B cell (primary cell): Measurements from ENCODE around the gene IRS1. TPM values are rescaled to one million over a fixed set of nuclear protein-coding genes. Genes with fewer than 3 reads are reported as not detected.

Experiments used
- ATAC-seq: fragments of 200-7000 bp; cut with Tn5 transposase; one replicate; pipeline ENCODE4 v1.10.0; 2021; ENCODE audit warnings: low read depth, mild to moderate bottlenecking, moderate number of reproducible peaks, moderate library complexity
- CTCF ChIA-PET: fragments of 350-600 bp; sonication (Branson Sonifier 250); formaldehyde crosslinking; loops from one replicate; lab custom pipeline; 2021; ENCODE audit warnings: antibody characterized with exemption, inconsistent platforms; lab: Charles Lee
- POLR2A ChIA-PET: fragments of 350-600 bp; sonication (Branson Sonifier 250); formaldehyde crosslinking; loops from one replicate; lab custom pipeline; 2021; ENCODE audit warnings: antibody characterized with exemption; lab: Charles Lee
- DNase-seq: peaks from one replicate; pipeline ENCODE4 v3.0.0; 2013
- H2AFZ ChIP-seq: 2 replicates; pipeline ENCODE4 v1.6.1; 2012; ENCODE audit warnings: mild to moderate bottlenecking, low read depth, low read length; ENCODE audit not compliant: insufficient read depth, poor library complexity, severe bottlenecking
- H3K27ac ChIP-seq, 2 donors: 1 replicate in 1 of 2; 2 replicates in 1 of 2; pipeline ENCODE4 v1.5.1; 2012 to 2013; ENCODE audit warnings: low read length in 2 of 2, mild to moderate bottlenecking in 2 of 2, moderate library complexity in 1 of 2
- H3K27me3 ChIP-seq, 4 experiments: fragments of 200-600 bp in 1 of 4; sonication (generic) in 1 of 4; replicated peaks in 1 of 4; 1 replicate in 2 of 4; 2 replicates in 2 of 4; pipeline versions ENCODE4 v1.6.1 to v1.7.0; 2013 to 2016; ENCODE audit warnings: low read length in 3 of 4, mild to moderate bottlenecking in 2 of 4, mixed read lengths in 1 of 4, moderate library complexity in 1 of 4; ENCODE audit not compliant: insufficient read depth in 4 of 4, control insufficient read depth in 3 of 4; ENCODE audit errors: control extremely low read depth in 1 of 4
- H3K36me3 ChIP-seq, 2 experiments: replicated peaks in 1 of 2; 1 replicate in 1 of 2; 2 replicates in 1 of 2; pipeline versions ENCODE4 v1.6.1 to v1.7.1; 2013; ENCODE audit warnings: low read length in 1 of 2; ENCODE audit not compliant: insufficient read depth in 2 of 2, control insufficient read depth in 1 of 2; ENCODE audit errors: control extremely low read depth in 1 of 2, extremely low read depth in 1 of 2
- H3K4me1 ChIP-seq, 2 donors: fragments of 200-600 bp in 1 of 2; sonication (generic) in 1 of 2; 1 replicate in 1 of 2; 2 replicates in 1 of 2; pipeline versions ENCODE4 v1.5.1 to v1.6.1; 2013 to 2017; ENCODE audit warnings: low read length in 2 of 2; ENCODE audit not compliant: control insufficient read depth in 2 of 2, insufficient read depth in 2 of 2
- H3K4me2 ChIP-seq: replicated peaks from 2 replicates; pipeline ENCODE3; 2012; ENCODE audit warnings: mild to moderate bottlenecking, low read depth, low read length; ENCODE audit not compliant: poor library complexity, severe bottlenecking
- H3K4me3 ChIP-seq, 5 experiments: fragments of 200-600 bp in 1 of 5; sonication (generic) in 1 of 5; 1 replicate in 3 of 5; 2 replicates in 2 of 5; pipeline versions ENCODE4 v1.5.1 to v1.7.0; 2011 to 2016; ENCODE audit warnings: low read length in 4 of 5, mild to moderate bottlenecking in 4 of 5, low read depth in 2 of 5, control low read depth in 1 of 5, moderate library complexity in 1 of 5; ENCODE audit not compliant: insufficient read depth in 1 of 5; ENCODE audit errors: control extremely low read depth in 1 of 5, extremely low read depth in 1 of 5
- H3K79me2 ChIP-seq: fragments of 200-600 bp; sonication (generic); one replicate; pipeline ENCODE4 v1.6.0; 2016; ENCODE audit warnings: low read length; ENCODE audit not compliant: control insufficient read depth, insufficient read depth
- H3K9ac ChIP-seq: fragments of 200-600 bp; sonication (generic); 2 replicates; pipeline ENCODE4 v1.6.1; 2017; ENCODE audit warnings: mild to moderate bottlenecking, low read length, moderate library complexity
- H3K9me3 ChIP-seq, 3 donors: one replicate each; pipeline versions ENCODE4 v1.6.1 to v1.7.1; 2013; ENCODE audit warnings: low read length in 2 of 3; ENCODE audit not compliant: control insufficient read depth in 2 of 3, insufficient read depth in 1 of 3; ENCODE audit errors: control extremely low read depth in 1 of 3
- H4K20me1 ChIP-seq: 2 replicates; pipeline ENCODE4 v1.6.0; 2012; ENCODE audit warnings: mild to moderate bottlenecking, low read length; ENCODE audit not compliant: insufficient read depth, control insufficient read depth, poor library complexity, severe bottlenecking
- H3K27ac Mint-ChIP-seq: one replicate; pipeline ENCODE4 v1.8.0; 2021; ENCODE audit warnings: mixed read lengths
- H3K27me3 Mint-ChIP-seq: one replicate; pipeline ENCODE4 v1.8.0; 2021; ENCODE audit warnings: mixed read lengths
- H3K4me1 Mint-ChIP-seq: one replicate; pipeline ENCODE4 v1.8.0; 2021; ENCODE audit warnings: mixed read lengths
- H3K4me3 Mint-ChIP-seq: one replicate; pipeline ENCODE4 v1.8.0; 2021; ENCODE audit warnings: mixed read lengths
- H3K9me3 Mint-ChIP-seq: one replicate; pipeline ENCODE4 v1.8.0; 2022; ENCODE audit warnings: mixed read lengths; ENCODE audit not compliant: insufficient read depth
- EZH2 ChIP-seq: IDR thresholded peaks from 2 replicates; pipeline ENCODE4 v1.6.1; 2012; ENCODE audit warnings: borderline replicate concordance, low read depth, mild to moderate bottlenecking, moderate library complexity, low read length; ENCODE audit not compliant: insufficient read depth, poor library complexity, severe bottlenecking
- WGBS: methylation state at CpG from one replicate; pipeline ENCODE4 v1.1.5; 2013; ENCODE audit warnings: missing lambda C conversion rate; ENCODE audit not compliant: insufficient coverage; 5-methylcytosine and 5-hydroxymethylcytosine counted together
- intact Hi-C: fragments of 100-400 bp; cut with micrococcal nuclease; formaldehyde crosslinking; loops from one replicate; pipeline ENCODE4 v1.10.0; 2022
- polyA plus RNA-seq: library from polyadenylated mRNA; depleted of rRNA; stranded (reverse); fragments of >200 nt; gene quantifications from 2 replicates; pipeline ENCODE4 v1.2.3, GENCODE V29; 2012
- total RNA-seq, 2 donors: library from RNA; stranded (reverse); fragments of 120-200 nt in 1 of 2; gene quantifications; 1 replicate in 1 of 2; 2 replicates in 1 of 2; pipeline versions ENCODE4 v1.2.3 to v1.2.4, GENCODE V29; 2013 to 2022
- TF ChIP-seq, protein P1 (sequence below): fragments of 200-600 bp; IDR thresholded peaks from one replicate; pipeline ENCODE4 v1.8.0; 2022; ENCODE audit warnings: antibody characterized with exemption, mild to moderate bottlenecking

The IRS1 gene
- total and polyA plus RNA-seq, 2 donors (not counting 1 experiment from before 2014, with no cell fraction given) = 3.8 to 11.9 TPM

DNA sequence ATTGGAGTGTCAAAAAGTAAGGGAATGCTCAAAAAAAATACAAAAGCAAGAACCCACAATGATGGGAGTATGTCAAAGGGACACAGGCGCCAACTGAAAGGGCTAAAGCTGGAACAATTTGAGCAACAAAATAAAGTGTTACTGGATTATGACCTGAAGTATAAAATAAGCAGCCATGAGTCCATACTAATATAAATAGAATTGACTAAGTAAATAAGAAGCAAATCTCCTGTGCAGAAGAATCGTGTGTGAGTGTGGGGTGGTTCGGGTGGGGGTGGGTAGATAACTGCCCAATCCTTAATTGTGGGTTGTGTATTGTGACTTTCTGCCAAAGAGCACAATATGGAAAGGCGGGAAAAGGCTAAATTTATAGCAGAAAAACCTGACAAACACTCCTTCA is 23.5 kb downstream of the IRS1 start:
- H3K4me1 Mint-ChIP-seq = peaks cover 45% of the 10 kb centered on the region
- no peak overlapping the region for H3K4me3 Mint-ChIP-seq
- no peak overlapping the region for H3K4me2 ChIP-seq
- no peak overlapping the region for H3K27ac ChIP-seq
- peaks cover 3% of the 10 kb centered on the region for H3K79me2 ChIP-seq
- no peaks in the 10 kb centered on the region for H3K9me3 Mint-ChIP-seq
- POLR2A ChIA-PET = no interaction called here
- no peaks in the 10 kb centered on the region for H3K27me3 Mint-ChIP-seq
- CTCF ChIA-PET = no interaction called here
- no peaks in the 10 kb centered on the region for H3K36me3 ChIP-seq
- no peak overlapping the region for H3K9ac ChIP-seq
- no CpG with 5 or more reads among the region's 4 CpGs for WGBS
- H3K4me3 ChIP-seq = no peak overlapping the region
- ATAC-seq (no peak), DNase-seq (no peak)
- no peak for TF ChIP-seq EZH2
- TF ChIP-seq, protein P1, sequence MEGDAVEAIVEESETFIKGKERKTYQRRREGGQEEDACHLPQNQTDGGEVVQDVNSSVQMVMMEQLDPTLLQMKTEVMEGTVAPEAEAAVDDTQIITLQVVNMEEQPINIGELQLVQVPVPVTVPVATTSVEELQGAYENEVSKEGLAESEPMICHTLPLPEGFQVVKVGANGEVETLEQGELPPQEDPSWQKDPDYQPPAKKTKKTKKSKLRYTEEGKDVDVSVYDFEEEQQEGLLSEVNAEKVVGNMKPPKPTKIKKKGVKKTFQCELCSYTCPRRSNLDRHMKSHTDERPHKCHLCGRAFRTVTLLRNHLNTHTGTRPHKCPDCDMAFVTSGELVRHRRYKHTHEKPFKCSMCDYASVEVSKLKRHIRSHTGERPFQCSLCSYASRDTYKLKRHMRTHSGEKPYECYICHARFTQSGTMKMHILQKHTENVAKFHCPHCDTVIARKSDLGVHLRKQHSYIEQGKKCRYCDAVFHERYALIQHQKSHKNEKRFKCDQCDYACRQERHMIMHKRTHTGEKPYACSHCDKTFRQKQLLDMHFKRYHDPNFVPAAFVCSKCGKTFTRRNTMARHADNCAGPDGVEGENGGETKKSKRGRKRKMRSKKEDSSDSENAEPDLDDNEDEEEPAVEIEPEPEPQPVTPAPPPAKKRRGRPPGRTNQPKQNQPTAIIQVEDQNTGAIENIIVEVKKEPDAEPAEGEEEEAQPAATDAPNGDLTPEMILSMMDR = no peak
- intact Hi-C loops = no loop called here
- H2AFZ ChIP-seq = no peak overlapping the region
- no peaks in the 10 kb centered on the region for H3K27me3 ChIP-seq
- peaks cover 0 to 3% (median 0%) of the 10 kb centered on the region in 3 donors for H3K9me3 ChIP-seq
- peaks cover 29 to 35% of the 10 kb centered on the region in 2 donors for H3K4me1 ChIP-seq
- H3K27ac Mint-ChIP-seq = no peak overlapping the region
- no peaks in the 10 kb centered on the region for H4K20me1 ChIP-seq

- Histone ChIP-seq H3K9ac (no peak overlapping the region), H3K4me3 (no peak overlapping the region), H4K20me1 (no peaks in the 10 kb centered on the region), H3K4me2 (no peak overlapping the region), H3K4me1 (peaks cover 33 to 35% of the 10 kb centered on the region in 2 donors), H2AFZ (no peak overlapping the region), H3K79me2 (peaks cover 3% of the 10 kb centered on the region), H3K27me3 (no peaks in the 10 kb centered on the region), H3K27ac (no peak overlapping the region), H3K36me3 (no peaks in the 10 kb centered on the region), H3K9me3 (peaks cover 0 to 3% (median 0%) of the 10 kb centered on the region in 3 donors)
- Mint-ChIP-seq H3K4me1 (peaks cover 50% of the 10 kb centered on the region), H3K4me3 (no peak overlapping the region), H3K27ac (no peak overlapping the region), H3K9me3 (no peaks in the 10 kb centered on the region), H3K27me3 (no peaks in the 10 kb centered on the region)
- DNase-seq (no peak), ATAC-seq (no peak)
- ChIA-PET CTCF (interaction anchor here (0.9 kb wide), 1 partner anchor 24 kb away, joined by 3 read pairs; no protein-coding TSS in a partner anchor), POLR2A (no interaction called here)
- TF ChIP-seq, protein P1 = no peak
- TF ChIP-seq EZH2 = no peak
- intact Hi-C loops = no loop called here
- WGBS = 100% methylated on average over 1 of the region's 3 CpGs
Observed at GRCh38 chr2:226775032-226775509, 24.5 kb downstream of the IRS1 start.
